HepG2 (cell line): ENCODE results near the gene MAP3K8. TPM values are rescaled to one million over a fixed set of nuclear protein-coding genes. Genes with fewer than 3 reads are reported as not detected.

Source experiments
- ERF ChIP-seq: IDR thresholded peaks from 2 replicates; pipeline ENCODE4 v1.6.1; 2018; ENCODE audit warnings: missing biosample characterization, missing genetic modification reagents
- FOXK1 ChIP-seq: sonication (generic); formaldehyde crosslinking; IDR thresholded peaks from 2 replicates; pipeline ENCODE4 v1.4.0; 2020; ENCODE audit warnings: low read depth, missing genetic modification reagents, borderline replicate concordance
- GTF2F1 ChIP-seq: fragments of 150-350 bp; IDR thresholded peaks from 2 replicates; pipeline ENCODE4 v1.6.1; 2014; ENCODE audit warnings: low read length
- HIVEP1 ChIP-seq: sonication (generic); formaldehyde crosslinking; IDR thresholded peaks from 2 replicates; pipeline ENCODE4 v1.4.0; 2020; ENCODE audit warnings: mild to moderate bottlenecking, missing genetic modification reagents
- MAF1 ChIP-seq: sonication (generic); formaldehyde crosslinking; IDR thresholded peaks from 2 replicates; pipeline ENCODE4 v1.5.0; 2020; ENCODE audit warnings: missing genetic modification reagents, borderline replicate concordance
- MATR3 ChIP-seq: sonication (generic); formaldehyde crosslinking; IDR thresholded peaks from 2 replicates; pipeline ENCODE4 v1.4.0; 2020; ENCODE audit warnings: missing genetic modification reagents
- MYNN ChIP-seq: sonication (generic); formaldehyde crosslinking; IDR thresholded peaks from 2 replicates; pipeline ENCODE4 v1.4.0; 2020; ENCODE audit warnings: mild to moderate bottlenecking, low read depth, missing genetic modification reagents
- REL ChIP-seq: sonication (generic); formaldehyde crosslinking; conservative IDR thresholded peaks from 2 replicates; pipeline ENCODE4 v1.8.0; 2022; ENCODE audit warnings: mild to moderate bottlenecking, missing genetic modification reagents, moderate library complexity
- ZFP1 ChIP-seq: IDR thresholded peaks from 2 replicates; pipeline ENCODE4 v1.6.1; 2016
- ZKSCAN1 ChIP-seq: fragments of 150-350 bp; IDR thresholded peaks from 2 replicates; pipeline ENCODE4 v1.6.1; 2014; ENCODE audit warnings: low read length
- ZNF224 ChIP-seq: sonication (generic); formaldehyde crosslinking; IDR thresholded peaks from 2 replicates; pipeline ENCODE4 v1.5.0; 2020; ENCODE audit warnings: mild to moderate bottlenecking, missing genetic modification reagents
- ZNF292 ChIP-seq: sonication (generic); formaldehyde crosslinking; IDR thresholded peaks from 2 replicates; pipeline ENCODE4 v1.8.1; 2022; ENCODE audit warnings: mild to moderate bottlenecking, low read depth, missing genetic modification reagents, borderline replicate concordance
- ZNF546 ChIP-seq: sonication (generic); formaldehyde crosslinking; conservative IDR thresholded peaks from 2 replicates; pipeline ENCODE4 v1.8.1; 2023; ENCODE audit warnings: mild to moderate bottlenecking, missing genetic modification reagents
- ZNF615 ChIP-seq: sonication (generic); formaldehyde crosslinking; IDR thresholded peaks from 2 replicates; pipeline ENCODE4 v1.5.0; 2020; ENCODE audit warnings: mild to moderate bottlenecking, missing genetic modification reagents, borderline replicate concordance
- ZNF790 ChIP-seq: sonication (generic); formaldehyde crosslinking; IDR thresholded peaks from 2 replicates; pipeline ENCODE4 v1.8.0; 2022; ENCODE audit warnings: missing genetic modification reagents, mild to moderate bottlenecking, borderline replicate concordance
- polyA plus RNA-seq, 8 experiments: library from polyadenylated mRNA; depleted of rRNA in 3 of 8; stranded (reverse) in 7 of 8; unstranded in 1 of 8; fragments of >200 nt; fragmentation: Illumina TruSeq in 4 of 8; extraction: Trizol in 4 of 8; gene quantifications; 2 replicates each; pipeline versions ENCODE4 v1.2.1 to v1.2.3, GENCODE V29; 2011 to 2016; ENCODE audit warnings: low read depth in 4 of 8, missing spikeins in 1 of 8, mixed read lengths in 1 of 8; ENCODE audit not compliant: insufficient read depth in 1 of 8
- total RNA-seq, 5 experiments: library from RNA; depleted of rRNA; stranded (reverse); fragments of >200 nt; fragmentation: Illumina TruSeq; extraction: Trizol; gene quantifications; 2 replicates each; pipeline ENCODE4 v1.2.3, GENCODE V29; 2016; ENCODE audit warnings: low read depth in 1 of 5
- TF ChIP-seq, protein P1 (sequence below): sonication (generic); formaldehyde crosslinking; IDR thresholded peaks from 2 replicates; pipeline ENCODE4 v1.4.0; 2020; ENCODE audit warnings: missing genetic modification reagents
- TF ChIP-seq, protein P2 (sequence below): sonication (generic); formaldehyde crosslinking; IDR thresholded peaks from 2 replicates; pipeline ENCODE4 v1.8.0; 2022; ENCODE audit warnings: mild to moderate bottlenecking, missing genetic modification reagents
- TF ChIP-seq, protein P3 (sequence below): sonication (generic); formaldehyde crosslinking; IDR thresholded peaks from 2 replicates; pipeline ENCODE4 v1.5.0; 2020; ENCODE audit warnings: missing genetic modification reagents
- TF ChIP-seq, protein P4 (sequence below): sonication (generic); formaldehyde crosslinking; IDR thresholded peaks from 2 replicates; pipeline ENCODE4 v1.9.0; 2021; ENCODE audit warnings: missing genetic modification reagents, borderline replicate concordance
- TF ChIP-seq, protein P5 (sequence below): sonication (generic); formaldehyde crosslinking; IDR thresholded peaks from 2 replicates; pipeline ENCODE4 v1.5.0; 2020; ENCODE audit warnings: mild to moderate bottlenecking, missing genetic modification reagents

Gene MAP3K8
- total and polyA plus RNA-seq, 2 of the 13 experiments (the other 11 are each of a cell fraction or from before 2014, with no cell fraction given) = 19.3 to 37.9 TPM

DNA sequence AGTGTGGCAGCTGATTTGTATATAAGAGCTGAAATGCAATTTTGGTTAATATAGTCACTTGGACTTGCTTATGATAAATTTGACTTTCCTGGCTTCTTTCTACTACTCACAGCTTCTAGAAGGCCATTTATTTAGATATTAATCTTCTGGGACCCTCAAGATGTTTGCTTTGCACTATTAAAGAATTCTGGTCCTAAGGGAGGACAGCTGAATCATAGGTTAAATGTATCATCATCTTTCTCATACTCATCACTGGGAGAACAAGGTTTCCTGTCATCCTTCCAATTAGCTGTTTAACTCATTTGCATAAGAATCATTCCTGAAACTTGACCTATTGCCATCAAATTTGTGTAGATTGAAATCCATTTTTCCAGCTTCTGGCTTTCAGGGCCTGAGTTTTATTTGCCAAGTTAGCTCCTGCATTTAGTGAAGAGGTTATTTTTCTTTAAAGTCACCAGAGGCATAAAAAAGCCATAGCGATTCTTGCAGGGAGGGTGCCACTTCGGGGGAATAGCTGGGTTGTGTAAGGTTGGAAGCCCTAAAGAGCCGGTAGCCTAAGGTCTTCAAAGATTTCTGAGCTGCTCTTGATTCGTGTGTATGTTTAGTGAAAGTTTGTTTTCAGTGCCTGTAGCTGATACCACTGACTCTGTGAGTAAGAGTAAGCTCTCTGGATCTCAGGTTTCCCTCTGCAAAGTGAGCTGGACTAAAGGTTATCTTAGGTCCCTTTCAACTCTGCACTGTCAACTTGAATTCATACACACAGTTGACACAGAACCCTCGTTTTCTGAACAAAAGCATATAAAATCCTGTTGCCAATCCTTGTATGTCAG is 4.3 kb downstream of the MAP3K8 start (continued):
- peak; percentile 60; the same call in 1 of the 2 replicates for TF ChIP-seq FOXK1 (CRISPR knock-in tag)
- TF ChIP-seq MAF1 (CRISPR knock-in tag) = no peak
- no peak for TF ChIP-seq ZNF615 (CRISPR knock-in tag)
- TF ChIP-seq ZNF224 = no peak
- TF ChIP-seq ZFP1 (CRISPR knock-in tag) = 0 out of 2 replicates have a peak, but pooled peaks have one; percentile 15
- TF ChIP-seq REL (CRISPR knock-in tag) = no peak
- TF ChIP-seq, protein P1, sequence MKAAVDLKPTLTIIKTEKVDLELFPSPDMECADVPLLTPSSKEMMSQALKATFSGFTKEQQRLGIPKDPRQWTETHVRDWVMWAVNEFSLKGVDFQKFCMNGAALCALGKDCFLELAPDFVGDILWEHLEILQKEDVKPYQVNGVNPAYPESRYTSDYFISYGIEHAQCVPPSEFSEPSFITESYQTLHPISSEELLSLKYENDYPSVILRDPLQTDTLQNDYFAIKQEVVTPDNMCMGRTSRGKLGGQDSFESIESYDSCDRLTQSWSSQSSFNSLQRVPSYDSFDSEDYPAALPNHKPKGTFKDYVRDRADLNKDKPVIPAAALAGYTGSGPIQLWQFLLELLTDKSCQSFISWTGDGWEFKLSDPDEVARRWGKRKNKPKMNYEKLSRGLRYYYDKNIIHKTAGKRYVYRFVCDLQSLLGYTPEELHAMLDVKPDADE (CRISPR knock-in tag) = no peak
- TF ChIP-seq ZNF790 (CRISPR knock-in tag) = no peak
- TF ChIP-seq, protein P2, sequence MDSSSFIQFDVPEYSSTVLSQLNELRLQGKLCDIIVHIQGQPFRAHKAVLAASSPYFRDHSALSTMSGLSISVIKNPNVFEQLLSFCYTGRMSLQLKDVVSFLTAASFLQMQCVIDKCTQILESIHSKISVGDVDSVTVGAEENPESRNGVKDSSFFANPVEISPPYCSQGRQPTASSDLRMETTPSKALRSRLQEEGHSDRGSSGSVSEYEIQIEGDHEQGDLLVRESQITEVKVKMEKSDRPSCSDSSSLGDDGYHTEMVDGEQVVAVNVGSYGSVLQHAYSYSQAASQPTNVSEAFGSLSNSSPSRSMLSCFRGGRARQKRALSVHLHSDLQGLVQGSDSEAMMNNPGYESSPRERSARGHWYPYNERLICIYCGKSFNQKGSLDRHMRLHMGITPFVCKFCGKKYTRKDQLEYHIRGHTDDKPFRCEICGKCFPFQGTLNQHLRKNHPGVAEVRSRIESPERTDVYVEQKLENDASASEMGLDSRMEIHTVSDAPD (CRISPR knock-in tag) = no peak
- TF ChIP-seq, protein P3, sequence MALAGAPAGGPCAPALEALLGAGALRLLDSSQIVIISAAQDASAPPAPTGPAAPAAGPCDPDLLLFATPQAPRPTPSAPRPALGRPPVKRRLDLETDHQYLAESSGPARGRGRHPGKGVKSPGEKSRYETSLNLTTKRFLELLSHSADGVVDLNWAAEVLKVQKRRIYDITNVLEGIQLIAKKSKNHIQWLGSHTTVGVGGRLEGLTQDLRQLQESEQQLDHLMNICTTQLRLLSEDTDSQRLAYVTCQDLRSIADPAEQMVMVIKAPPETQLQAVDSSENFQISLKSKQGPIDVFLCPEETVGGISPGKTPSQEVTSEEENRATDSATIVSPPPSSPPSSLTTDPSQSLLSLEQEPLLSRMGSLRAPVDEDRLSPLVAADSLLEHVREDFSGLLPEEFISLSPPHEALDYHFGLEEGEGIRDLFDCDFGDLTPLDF (CRISPR knock-in tag) = no peak
- peak; percentile 96 for TF ChIP-seq ZNF292
- TF ChIP-seq ZKSCAN1 = no peak
- no peak for TF ChIP-seq HIVEP1 (CRISPR knock-in tag)
- TF ChIP-seq ERF = no peak
- no peak for TF ChIP-seq MATR3 (CRISPR knock-in tag)
- TF ChIP-seq, protein P4, sequence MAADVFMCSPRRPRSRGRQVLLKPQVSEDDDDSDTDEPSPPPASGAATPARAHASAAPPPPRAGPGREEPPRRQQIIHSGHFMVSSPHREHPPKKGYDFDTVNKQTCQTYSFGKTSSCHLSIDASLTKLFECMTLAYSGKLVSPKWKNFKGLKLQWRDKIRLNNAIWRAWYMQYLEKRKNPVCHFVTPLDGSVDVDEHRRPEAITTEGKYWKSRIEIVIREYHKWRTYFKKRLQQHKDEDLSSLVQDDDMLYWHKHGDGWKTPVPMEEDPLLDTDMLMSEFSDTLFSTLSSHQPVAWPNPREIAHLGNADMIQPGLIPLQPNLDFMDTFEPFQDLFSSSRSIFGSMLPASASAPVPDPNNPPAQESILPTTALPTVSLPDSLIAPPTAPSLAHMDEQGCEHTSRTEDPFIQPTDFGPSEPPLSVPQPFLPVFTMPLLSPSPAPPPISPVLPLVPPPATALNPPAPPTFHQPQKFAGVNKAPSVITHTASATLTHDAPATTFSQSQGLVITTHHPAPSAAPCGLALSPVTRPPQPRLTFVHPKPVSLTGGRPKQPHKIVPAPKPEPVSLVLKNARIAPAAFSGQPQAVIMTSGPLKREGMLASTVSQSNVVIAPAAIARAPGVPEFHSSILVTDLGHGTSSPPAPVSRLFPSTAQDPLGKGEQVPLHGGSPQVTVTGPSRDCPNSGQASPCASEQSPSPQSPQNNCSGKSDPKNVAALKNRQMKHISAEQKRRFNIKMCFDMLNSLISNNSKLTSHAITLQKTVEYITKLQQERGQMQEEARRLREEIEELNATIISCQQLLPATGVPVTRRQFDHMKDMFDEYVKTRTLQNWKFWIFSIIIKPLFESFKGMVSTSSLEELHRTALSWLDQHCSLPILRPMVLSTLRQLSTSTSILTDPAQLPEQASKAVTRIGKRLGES (CRISPR knock-in tag) = no peak
- TF ChIP-seq ZNF546 = no peak
- TF ChIP-seq, protein P5, sequence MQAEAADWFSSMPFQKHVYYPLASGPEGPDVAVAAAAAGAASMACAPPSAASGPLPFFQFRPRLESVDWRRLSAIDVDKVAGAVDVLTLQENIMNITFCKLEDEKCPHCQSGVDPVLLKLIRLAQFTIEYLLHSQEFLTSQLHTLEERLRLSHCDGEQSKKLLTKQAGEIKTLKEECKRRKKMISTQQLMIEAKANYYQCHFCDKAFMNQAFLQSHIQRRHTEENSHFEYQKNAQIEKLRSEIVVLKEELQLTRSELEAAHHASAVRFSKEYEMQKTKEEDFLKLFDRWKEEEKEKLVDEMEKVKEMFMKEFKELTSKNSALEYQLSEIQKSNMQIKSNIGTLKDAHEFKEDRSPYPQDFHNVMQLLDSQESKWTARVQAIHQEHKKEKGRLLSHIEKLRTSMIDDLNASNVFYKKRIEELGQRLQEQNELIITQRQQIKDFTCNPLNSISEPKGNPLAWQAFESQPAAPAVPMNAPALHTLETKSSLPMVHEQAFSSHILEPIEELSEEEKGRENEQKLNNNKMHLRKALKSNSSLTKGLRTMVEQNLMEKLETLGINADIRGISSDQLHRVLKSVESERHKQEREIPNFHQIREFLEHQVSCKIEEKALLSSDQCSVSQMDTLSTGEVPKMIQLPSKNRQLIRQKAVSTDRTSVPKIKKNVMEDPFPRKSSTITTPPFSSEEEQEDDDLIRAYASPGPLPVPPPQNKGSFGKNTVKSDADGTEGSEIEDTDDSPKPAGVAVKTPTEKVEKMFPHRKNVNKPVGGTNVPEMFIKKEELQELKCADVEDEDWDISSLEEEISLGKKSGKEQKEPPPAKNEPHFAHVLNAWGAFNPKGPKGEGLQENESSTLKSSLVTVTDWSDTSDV = no peak
- no peak for TF ChIP-seq GTF2F1
- TF ChIP-seq MYNN = no peak
